PFSK-1 (cell line): Measurements from ENCODE around the gene IL18. TPM values are rescaled to one million over a fixed set of nuclear protein-coding genes. Genes with fewer than 3 reads are reported as not detected.

ENCODE experiments used
- FOXP2 ChIP-seq: optimal IDR thresholded peaks from 2 replicates; pipeline ENCODE3; 2011; ENCODE audit warnings: borderline replicate concordance, control low read depth, inconsistent platforms; ENCODE audit not compliant: insufficient read depth; ENCODE audit errors: extremely low read length, extremely low read depth
- POLR2AphosphoS5 ChIP-seq: IDR thresholded peaks from 2 replicates; pipeline ENCODE4 v1.6.1; 2012; ENCODE audit warnings: low read depth, mild to moderate bottlenecking, control low read depth, low read length, moderate library complexity
- SIN3A ChIP-seq: IDR thresholded peaks from 2 replicates; pipeline ENCODE4 v1.6.1; 2012; ENCODE audit warnings: mild to moderate bottlenecking, low read length, moderate library complexity, borderline replicate concordance; ENCODE audit not compliant: insufficient read depth
- TAF1 ChIP-seq: IDR thresholded peaks from 2 replicates; pipeline ENCODE4 v1.6.1; 2012; ENCODE audit warnings: low read length, control low read depth, borderline replicate concordance; ENCODE audit not compliant: insufficient read depth
- polyA plus RNA-seq: library from polyadenylated mRNA; unstranded; fragments of >200 nt; gene quantifications from one replicate; pipeline ENCODE4 v1.2.1, GENCODE V29; 2012; ENCODE audit warnings: low read depth, missing spikeins; ENCODE audit not compliant: insufficient read length
- TF ChIP-seq, protein P1 (sequence below), 2 experiments: IDR thresholded peaks; 2 replicates each; pipeline versions ENCODE4 v1.6.1 to v1.8.0; 2011 to 2012; ENCODE audit warnings: low read depth in 2 of 2, low read length in 2 of 2, control low read depth in 1 of 2, inconsistent platforms in 1 of 2, mild to moderate bottlenecking in 1 of 2, moderate library complexity in 1 of 2; ENCODE audit not compliant: insufficient read depth in 1 of 2

IL18 gene
- polyA plus RNA-seq, result 3.9 TPM

DNA sequence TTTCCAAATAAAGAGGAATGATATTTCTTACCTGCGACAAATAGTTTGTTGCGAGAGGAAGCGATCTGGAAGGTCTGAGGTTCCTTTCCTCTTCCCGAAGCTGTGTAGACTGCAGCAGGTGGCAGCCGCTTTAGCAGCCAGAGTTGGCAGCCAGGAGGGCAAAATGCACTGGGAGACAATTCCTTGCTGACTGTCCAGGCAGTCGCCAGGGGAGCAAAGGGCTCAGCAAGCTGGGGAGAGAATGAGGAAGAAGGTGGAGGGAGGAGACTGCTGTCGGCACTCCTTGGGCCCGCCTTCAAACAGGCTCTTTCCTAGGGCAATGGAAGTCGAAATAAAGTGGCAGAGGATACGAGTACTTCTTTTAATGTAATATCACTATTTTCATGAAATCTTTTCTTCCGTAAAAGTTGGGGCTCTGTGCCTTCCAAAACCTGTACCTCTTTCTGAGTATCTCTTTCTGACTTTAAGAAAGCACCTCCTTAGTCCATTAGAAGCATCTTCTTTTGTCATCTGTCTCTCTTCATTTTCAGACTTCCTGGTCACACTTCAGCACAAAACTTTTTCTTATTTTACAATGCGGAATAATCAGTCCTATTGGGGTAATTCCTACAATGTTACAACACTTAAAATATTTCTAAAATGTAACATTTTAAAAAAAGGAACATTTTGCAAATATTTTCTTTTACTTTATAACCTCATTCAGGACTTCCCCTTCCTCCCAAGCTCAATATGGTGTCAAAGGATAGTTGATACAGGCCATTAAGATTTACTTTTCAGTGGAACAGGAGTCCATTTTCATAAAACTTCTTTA, at the start of gene IL18:
IL18 (minus strand) TSS at position 220 of the 811 bp plus-strand sequence. CDS start 9,041 bp downstream, outside the sequence.
- TF ChIP-seq TAF1 (no peak), SIN3A (no peak), POLR2AphosphoS5 (no peak), FOXP2 (no peak)
- TF ChIP-seq, protein P1, sequence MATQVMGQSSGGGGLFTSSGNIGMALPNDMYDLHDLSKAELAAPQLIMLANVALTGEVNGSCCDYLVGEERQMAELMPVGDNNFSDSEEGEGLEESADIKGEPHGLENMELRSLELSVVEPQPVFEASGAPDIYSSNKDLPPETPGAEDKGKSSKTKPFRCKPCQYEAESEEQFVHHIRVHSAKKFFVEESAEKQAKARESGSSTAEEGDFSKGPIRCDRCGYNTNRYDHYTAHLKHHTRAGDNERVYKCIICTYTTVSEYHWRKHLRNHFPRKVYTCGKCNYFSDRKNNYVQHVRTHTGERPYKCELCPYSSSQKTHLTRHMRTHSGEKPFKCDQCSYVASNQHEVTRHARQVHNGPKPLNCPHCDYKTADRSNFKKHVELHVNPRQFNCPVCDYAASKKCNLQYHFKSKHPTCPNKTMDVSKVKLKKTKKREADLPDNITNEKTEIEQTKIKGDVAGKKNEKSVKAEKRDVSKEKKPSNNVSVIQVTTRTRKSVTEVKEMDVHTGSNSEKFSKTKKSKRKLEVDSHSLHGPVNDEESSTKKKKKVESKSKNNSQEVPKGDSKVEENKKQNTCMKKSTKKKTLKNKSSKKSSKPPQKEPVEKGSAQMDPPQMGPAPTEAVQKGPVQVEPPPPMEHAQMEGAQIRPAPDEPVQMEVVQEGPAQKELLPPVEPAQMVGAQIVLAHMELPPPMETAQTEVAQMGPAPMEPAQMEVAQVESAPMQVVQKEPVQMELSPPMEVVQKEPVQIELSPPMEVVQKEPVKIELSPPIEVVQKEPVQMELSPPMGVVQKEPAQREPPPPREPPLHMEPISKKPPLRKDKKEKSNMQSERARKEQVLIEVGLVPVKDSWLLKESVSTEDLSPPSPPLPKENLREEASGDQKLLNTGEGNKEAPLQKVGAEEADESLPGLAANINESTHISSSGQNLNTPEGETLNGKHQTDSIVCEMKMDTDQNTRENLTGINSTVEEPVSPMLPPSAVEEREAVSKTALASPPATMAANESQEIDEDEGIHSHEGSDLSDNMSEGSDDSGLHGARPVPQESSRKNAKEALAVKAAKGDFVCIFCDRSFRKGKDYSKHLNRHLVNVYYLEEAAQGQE (IDR thresholded peaks at IDR 0.05; ENCODE audit: insufficient read depth in 1 of 2, low read depth in 2 of 2, low read length in 2 of 2), result no peak

DNA sequence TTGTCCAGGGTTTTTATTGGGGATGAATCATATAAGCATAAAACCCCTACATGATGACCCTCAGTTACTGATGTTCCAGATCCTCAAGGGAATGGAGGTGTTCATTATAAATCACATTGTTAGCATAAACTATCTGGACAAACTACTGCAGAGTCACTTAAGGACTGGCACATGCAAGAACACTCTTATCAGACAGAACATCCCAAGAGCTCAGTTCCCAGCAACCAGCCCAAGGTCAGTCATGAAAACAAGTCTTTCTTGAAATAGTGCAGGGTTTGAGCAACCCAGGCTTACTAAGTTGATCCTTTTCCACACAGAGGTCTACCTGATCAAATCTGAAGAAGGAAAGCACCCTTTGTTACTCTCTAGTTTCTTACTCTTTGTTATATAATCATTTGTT, 48.8 kb upstream of the IL18 start:
- no peak for TF ChIP-seq POLR2AphosphoS5
- TF ChIP-seq, protein P1 (IDR thresholded peaks at IDR 0.05; ENCODE audit: insufficient read depth in 1 of 2, low read depth in 2 of 2, low read length in 2 of 2), result no peak

DNA sequence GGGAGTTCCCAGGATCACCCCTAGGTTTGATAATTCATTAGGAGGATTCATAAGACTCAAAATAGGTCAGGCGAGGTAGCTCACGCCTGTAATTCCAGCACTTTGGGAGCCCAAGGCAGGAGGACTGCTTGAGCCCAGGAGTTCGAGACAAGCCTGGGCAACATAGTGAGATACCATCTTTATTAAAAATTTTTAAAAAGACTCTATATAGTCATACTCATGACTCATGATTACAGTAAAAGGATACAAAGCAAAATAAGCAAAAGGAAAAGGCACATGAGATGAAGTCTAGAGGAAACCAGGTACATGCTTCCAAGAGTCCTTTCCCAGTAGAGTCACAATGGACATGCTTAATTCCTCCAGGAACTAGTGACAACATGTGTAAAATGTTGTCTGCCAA, 48.4 kb upstream of the IL18 start:
- TF ChIP-seq SIN3A, result no peak

DNA sequence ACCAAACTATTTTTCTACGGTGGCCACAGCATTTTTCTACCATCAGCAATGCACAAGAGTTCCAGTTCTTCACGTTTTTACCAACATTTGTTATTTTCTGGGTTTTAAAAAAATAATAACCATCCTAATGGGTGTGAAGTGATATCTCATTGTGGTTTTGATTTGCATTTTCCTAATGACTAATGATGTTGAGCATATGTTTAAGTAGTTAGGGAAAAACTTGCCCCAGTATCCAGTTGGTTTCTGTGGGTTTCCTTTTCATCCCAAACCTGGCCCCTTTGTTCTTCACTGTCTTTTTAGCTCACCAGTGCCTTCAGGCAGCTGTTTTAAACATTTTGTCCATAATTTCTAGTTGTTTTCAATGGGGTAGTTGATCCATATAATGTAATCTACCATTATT, 47.6 kb upstream of the IL18 start:
- TF ChIP-seq TAF1, result no peak
- no peak for TF ChIP-seq SIN3A
- no peak for TF ChIP-seq FOXP2
- TF ChIP-seq POLR2AphosphoS5, result no peak
- TF ChIP-seq, protein P1 (IDR thresholded peaks at IDR 0.05; ENCODE audit: insufficient read depth in 1 of 2, low read depth in 2 of 2, low read length in 2 of 2), result no peak

DNA sequence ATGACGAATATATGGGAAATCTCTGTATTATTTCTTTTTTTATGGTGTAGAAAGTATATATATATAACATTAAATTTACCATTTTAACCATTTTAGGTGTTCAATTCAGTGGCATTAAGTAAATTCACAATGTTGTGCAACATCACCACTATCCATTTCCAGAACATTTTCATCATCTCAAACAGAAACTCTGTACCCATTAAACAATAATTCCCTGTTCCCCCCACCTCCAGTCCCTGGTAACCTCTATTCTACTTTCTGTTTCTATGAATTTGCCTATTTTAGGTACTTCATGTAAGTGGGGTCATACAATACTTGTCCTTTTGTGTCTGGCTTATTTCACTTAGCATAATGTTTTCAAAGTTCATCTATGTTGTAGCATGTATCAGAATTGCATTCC, 47.0 kb upstream of the IL18 start:
- TF ChIP-seq POLR2AphosphoS5 (no peak), SIN3A (no peak), TAF1 (no peak), FOXP2 (no peak)
- TF ChIP-seq, protein P1 (IDR thresholded peaks at IDR 0.05; ENCODE audit: insufficient read depth in 1 of 2, low read depth in 2 of 2, low read length in 2 of 2), result no peak
